NT2/D1 (cell line): ENCODE results near the gene DHX15.

Experiments used
- YY1 ChIP-seq: IDR thresholded peaks from 2 replicates; pipeline ENCODE4 v1.6.1; 2011; ENCODE audit not compliant: insufficient read length, insufficient read depth
- ZNF274 ChIP-seq: IDR thresholded peaks from 2 replicates; pipeline ENCODE4 v1.6.1; 2011; ENCODE audit warnings: mild to moderate bottlenecking, low read depth, low read length

DNA sequence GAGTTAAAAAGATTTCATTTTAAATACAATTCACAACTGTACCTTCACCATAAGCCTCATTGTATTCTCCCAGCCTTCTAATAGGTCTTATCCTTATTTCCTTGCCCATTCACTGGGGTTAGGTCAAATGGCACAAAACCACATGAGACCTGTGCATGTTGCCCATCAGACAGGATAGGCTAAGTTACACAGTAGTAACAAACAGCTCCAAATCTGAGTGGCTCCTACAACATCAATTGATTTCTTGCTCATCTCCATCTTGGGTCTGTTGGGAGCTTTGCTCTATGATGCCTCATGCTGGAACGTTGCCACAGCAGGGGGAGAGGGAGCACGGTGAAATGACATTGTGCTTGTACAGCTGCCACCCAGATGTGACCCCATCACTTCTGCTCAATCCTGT is 70.6 kb downstream of the DHX15 start:
- TF ChIP-seq YY1 = no peak
- no peak for TF ChIP-seq ZNF274
